ENCODE results near the gene MXD3.
"Not testable (repeated sequence)": the region's sequence is repeated elsewhere in the genome, so short reads cannot be mapped to it uniquely, and the experiment has no call there.

MXD3 gene

DNA sequence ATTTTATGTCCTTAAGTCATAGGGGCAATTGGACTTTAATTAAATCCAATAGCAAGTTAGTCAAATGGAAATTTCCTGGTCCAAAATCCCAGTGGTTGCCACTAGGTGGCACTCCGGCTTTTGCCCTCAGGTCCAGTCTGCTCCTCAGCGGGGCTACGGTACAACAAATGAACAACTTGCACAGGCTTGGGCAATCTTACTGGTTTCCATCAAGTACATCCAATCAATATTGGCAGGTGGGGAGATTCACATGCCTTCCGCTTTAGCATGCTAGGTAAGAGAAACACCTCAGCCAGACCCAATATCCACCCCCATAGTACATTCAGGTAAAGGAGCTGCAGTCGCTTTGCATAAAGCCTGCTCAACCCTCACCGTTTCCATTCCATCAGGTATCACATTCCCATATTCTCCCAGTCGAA is 6.3 kb upstream of the MXD3 start:
- DNase-seq, result peak; percentile 82

DNA sequence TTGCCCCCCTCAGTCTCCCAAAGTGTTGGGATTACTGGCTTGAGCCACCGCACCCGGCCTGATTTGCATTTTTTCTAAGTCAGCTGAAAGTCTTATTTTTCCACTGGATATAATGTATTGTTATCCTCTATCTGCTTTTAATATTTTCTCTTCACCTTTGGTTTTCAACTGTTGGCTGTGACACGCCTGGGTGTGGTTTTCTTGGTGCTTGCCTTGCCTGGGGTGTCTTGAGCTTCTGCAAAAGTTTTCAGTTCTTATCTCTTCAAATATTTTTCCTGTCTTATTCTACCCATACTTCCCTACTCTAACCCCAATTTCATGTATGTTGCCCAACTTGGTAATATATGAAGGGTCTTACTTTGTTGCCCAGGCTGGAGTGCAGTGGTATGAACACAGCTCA is 4.3 kb upstream of the MXD3 start:
- DNase-seq, result no peak

DNA sequence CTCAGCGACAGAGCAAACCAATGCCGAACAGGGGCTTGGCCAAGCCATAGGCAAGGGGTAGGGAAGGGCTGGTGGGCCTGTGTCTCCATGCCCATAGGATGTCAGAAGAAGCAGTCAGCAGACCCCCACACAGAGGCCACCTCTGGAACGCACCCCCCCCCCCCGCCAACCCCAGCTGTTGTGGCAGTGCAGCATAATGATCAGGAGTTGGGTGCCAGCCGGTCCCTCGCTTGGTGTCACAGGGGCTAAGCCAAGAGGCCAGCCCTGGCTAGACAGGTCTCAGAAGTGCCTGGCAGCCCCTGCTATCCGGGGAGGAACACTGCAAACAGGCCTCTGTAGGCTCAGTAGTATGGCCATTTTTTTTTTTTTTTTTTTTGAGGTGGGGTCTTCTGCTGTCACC is 3.7 kb upstream of the MXD3 start:
- no peak for DNase-seq

DNA sequence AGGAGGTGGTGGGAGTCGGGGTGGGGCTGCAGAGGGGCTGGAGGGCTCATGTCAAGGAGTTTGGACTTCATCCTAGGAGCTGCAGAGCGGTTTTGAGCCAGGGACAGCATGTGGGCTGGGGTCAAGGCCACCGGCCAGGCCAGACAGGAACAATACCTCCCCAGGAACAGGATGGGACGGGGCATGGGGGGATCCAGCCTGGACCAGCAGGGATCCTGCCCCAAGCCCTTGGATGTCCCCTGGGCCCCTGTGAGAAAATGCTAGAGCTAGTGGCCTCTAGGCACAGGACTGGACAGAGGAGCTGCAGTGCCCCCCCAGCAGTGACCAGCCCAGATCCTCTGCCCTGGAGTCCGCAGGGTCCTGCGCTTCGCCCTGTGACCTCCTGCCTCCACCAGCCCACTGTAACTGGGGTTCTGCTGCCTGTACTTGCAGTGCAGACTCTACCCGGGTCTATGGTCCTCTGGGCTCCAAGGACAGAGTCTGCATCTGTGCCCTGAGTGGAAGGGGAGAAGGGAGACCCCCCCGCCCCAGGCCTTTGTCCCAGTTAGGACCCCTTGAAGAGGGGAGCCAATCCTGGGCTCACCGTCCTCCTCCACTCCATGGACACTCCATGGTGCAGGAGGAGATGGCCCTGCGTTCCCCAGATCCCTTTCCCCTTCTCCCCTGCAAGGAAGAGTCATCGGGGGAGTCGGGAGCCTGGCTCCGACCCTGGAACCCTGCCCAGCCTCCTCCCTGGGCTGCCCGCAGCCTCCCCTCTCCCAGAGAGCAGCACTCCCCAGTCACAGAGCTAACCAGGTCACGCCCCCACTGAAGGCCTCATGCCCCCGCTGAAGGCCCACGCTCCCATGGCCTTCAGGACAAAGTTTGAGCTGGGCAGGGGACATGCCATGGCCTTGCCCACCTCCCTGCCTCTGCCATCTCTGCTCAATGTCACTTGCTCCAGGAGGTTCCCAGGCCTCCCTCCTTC is 3.0 kb upstream of the MXD3 start:
- DNase-seq, result no peak

DNA sequence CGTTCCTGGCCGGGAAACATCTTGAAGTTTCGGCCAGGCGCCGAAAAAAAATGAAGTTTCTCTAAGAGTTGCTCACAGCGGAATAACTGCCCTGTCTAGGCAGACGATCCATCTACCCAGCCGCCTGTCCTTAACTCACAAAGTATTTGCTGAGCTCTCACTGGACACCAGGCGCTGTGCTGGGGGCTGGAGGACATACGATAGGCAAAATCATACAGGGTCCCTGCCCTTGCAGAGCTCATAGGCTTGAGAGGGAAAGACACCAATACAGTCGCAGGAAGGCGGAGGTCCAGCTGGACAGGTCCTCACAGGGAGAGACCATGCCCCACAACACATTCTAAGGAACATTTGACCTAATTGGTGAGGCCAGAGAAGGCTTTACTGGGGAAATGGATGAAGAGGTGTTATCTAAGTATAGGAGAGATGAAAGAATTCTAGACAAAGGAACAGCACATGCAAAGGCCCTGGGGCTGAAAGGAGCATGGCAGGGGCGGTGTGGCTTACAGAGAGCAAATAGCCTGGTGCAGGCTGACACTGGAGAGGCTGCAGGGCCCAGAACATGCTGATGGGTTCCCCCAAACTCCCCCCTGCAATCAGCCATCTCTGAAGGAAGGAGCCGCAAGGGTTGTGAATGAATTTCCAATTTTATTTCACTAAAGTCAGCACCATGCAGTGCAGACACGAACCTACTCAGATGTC is 2.0 kb upstream of the MXD3 start:
- DNase-seq, result no peak

DNA sequence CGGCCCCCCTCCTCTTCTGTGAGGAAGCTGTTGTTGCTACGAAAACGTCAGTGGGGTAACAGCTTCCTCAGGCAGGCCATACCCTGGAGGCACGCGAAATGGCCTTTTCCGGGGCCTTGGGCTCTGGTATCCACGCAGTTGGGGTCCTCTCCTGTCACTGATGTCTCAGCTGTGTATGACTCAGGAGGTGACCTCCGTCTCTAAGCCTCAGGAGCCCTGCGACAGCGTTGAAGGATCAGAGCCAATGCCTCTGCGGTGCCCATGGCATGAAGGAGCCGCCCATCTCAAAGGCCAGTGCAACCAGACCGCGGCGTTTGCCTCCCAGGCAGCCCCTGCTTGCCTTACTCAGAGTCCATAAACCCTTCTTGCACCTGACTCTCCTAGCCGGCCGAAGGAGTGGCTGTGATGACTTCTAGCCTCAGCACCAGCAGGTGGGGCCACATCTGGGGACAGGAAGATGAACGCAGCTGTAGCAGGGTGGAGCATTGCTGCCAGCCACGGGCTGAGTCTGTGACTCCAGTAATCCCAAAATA is 1.0 kb upstream of the MXD3 start:
- no peak for DNase-seq

DNA sequence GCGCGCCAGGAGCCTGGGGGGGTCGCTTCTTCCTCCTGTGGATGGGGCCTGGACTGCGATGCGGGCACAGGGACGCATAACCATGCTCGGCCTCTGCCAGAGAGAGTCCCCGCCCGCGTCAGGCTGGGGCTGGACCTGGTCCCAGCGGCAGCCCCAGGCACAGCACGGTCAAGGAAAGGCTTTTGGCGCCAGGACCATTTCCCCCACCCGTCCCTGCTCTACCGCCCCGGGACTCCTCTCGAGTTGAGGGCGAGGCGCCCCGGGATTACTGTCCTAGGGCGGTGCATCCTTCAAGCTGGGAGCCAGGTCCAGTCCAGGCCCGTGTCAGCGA is 341 bp downstream of the MXD3 start:
- no peak for DNase-seq

DNA sequence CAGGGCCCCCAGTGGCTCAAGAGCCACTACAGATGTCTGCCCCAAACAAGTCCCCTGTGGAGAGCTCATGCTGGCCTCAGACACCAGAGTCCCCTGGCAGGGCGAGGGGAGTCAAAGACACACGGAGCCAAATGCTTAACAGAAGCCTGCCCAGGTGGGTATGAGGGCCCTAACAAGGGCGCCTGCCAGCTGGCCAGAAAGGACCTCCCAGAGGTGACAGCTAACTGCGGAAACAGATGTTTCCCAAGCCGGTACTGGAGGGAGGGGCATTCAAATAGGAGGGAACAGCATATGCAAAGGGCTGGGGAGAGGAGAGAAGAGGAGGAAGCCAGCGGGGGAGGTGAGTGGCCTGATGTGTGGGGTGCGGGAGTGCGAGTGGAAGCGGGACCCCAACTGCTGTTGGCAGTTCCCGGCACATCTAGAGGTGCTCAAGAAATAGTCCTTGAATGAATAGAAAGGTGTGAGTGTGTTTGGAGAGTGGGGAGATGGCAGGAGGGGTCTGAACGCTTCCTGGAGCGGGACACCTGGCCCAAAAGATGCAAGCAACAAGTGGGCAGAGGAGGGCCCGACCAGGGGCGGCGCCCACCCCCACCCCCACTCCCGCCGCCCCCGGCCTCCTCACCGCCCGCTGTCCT is 824 bp downstream of the MXD3 start:
- DNase-seq, result no peak

DNA sequence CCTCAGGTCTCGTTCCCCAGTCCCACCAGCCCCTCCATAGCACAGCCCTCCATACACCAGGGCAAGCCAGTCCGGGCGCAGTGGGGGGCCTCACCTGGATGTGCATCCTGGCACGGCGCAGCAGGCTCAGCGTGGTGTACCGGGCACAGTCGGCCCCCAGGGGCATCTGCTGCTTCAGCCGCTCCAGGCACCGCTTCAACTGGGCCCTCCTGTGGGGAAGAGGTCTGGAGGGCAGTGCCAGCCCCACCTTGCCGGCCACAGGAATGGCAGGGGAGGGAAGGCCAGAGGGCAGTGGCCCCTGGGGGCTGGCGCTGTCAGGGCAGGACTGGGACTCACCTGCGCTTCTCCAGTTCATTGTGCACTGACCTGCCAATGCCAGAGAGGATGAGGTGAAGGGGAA is 1.4 kb downstream of the MXD3 start:
- DNase-seq, result no peak

DNA sequence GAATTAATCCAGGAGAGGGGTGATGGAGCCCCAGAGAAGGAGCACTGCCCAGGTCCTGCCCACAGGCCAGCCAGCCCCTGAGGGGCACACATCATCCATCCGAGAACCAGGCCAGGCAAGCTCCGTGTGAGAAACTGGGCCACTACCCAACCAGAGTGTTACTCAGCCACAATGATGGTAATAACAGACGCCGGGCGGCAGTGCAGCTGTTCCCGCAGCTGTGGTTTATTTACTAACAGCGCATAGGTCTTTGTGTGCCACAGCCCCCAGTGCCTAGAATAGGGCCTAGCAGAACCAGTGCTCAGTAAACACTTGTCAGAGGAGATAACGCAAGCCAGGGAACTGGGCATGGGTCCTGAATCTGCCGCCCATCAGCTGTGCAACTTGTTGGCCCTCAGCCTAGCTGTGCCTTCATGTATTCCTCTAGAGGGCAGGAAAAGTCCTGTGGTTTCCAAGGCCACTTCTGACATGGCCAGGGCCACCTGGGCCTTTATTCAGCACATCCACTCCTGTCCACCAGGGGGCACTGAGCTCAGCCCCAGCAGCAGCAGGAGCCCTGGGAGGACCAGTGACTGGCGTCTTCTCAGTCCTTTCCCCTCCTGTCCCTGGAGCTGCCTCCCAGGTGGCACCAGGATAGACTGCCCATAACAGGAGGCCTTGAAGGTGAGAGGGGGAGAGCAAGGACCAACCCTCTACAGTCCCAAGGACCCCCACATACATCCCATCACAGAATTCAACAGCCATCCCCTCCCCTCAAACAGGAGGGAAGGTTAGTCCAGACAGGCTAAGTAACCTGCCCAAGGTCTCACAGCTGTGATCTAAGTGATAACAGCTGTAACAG is 2.1 kb downstream of the MXD3 start:
- DNase-seq, result peak; percentile 78

DNA sequence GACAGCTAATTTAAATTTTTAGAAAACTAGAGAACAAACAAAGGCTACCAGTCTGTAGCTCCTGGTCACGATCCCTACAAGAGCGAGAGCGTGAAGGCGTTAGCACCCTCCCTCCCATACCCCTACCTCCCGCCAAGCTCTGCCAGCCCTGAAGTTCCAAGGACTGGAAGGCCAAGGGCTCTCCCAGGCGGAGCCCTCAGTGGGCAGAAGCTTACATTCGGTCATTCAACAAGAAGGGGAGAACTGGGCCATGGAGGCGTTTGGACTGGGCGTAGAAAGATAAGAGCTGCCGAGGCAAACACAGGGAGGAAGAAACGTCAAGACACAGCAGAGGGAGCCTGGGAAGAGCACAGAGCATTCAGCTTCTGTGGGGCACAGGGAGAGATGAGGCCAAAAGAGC is 3.0 kb downstream of the MXD3 start:
- no peak for DNase-seq

DNA sequence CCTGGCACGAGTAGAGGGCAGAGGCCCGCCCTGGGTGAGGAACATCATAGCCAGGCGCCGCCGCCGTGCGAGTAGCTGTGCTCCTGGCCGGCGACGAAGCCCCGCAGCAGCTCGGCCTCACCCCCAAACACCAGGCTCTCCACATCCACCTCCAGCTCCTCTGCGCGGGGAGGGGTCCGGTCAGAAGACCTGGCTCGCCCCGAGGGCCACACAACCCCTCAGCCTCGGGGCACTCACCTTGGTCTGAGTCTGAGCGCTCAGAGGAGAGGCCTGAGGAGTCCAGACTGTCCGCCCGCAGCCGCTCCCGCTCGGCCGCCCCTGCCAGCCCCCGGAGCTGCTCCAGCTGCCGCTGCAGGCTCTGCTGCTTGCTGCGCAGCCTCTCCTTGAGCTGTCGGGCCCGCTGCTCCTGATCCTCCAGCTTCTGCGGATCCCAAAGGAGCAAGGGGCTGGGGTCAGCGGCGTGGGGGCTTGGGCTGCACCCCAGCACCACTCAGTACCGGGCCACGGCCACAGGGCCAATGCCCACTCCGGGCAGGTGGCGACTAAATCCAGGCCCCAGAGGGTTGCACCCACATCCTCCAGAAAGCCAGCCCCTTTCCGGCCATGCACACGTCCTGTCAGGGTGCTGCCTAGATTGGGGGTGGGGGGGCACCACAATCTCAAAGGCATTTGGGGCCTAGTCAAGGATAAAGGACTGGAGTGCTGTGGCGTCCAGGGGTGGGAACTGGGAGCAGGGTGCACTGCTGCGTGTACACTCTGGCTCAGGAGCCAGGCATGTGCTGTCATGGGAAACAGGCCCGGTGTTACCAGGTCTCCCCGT is 3.9 kb downstream of the MXD3 start:
- DNase-seq, result no peak

DNA sequence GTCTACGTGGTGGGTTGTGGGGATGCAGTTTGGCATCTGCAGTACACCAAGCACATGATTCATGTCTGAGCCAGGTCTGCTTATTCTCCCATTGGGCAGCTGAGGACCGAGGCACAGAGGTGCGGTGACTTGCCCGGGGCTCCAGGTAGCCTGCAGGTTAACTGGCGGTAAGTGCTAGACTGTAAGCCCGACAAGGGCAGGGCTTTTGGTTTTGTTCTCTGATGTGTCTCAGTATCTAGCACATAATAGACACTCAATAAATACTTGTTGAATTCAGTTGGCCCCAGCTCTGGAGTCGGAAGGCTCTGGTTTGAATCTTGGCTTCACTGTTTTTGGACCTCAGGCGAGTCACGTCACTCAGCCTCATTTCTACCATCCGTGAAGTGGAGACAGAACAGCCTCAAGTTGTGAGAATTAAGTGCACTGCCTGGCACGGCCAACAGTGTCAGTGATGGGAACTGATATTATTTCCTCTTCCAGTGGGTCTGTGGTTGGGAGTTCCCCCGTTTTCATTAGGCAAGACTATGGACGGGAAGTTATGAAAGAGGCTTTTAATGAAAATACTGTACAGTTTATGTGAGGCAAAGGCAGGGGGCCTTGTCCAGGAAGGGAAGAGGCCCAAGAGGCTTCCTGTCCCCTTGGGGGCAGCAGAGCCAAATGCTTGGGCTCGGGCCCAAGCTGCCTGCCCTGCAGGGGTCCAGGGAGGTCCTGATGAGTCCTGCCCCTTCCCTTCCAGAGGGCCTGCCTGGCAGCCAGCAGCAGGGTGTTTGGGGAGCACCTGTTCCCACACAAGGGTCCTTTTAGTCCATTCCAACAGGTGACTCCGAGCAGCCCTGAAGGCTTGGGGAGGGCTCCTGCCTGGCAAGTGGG is 4.8 kb downstream of the MXD3 start:
- DNase-seq, result peak; percentile 49

DNA sequence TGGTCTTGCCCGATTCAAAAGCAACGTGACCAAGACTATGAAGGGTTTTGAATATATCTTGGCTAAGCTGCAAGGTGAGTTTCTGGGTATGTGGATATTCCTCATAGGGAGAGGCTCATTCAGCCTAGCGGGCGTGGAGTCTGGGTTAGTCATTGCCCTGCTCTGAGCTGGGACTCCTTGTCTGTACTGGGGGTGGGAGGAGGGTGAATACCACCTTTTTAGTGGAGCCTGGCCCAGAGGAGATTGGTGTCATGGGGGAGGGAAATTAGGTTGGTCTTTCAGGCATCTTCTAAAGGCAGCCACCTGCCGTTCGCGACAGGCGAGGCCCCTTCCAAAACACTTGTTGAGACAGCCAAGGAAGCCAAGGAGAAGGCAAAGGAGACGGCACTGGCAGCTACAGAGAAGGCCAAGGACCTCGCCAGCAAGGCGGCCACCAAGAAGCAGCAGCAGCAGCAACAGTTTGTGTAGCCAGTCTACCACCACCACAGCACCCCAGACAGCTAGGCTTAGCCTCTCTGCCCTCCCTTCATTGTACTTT is 5.5 kb downstream of the MXD3 start:
- DNase-seq, result not testable (repeated sequence)

DNA sequence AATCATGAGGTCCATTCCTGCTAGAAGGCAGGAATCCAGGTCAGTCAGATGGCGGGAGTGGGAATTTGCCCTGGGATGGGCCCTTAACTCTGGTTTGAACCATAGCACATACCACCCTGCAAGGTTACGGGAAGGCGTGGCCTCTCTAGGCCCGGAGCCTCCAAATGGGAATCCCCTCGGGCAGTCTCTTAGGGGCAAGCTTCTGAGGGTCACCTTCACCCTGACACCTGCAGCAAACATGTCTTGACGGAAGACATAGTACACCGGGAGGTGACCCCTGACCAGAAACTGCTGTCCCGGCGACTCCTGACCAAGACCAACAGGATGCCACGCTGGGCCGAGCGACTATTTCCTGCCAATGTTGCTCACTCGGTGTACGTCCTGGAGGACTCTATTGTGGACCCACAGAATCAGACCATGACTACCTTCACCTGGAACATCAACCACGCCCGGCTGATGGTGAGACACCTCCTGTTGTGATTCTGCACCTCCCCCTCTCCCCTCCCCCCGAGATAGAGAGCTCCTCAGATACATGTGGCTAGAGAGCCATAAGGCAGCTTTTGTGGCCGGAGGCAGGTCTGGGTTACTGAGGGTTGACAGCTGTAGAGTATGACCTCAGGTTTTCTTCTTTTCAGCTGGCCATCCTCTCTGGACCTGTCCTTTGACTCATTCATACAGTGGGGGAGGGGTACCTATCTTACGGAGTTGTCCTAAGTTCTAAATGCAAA is 7.1 kb downstream of the MXD3 start:
- DNase-seq, result no peak

DNA sequence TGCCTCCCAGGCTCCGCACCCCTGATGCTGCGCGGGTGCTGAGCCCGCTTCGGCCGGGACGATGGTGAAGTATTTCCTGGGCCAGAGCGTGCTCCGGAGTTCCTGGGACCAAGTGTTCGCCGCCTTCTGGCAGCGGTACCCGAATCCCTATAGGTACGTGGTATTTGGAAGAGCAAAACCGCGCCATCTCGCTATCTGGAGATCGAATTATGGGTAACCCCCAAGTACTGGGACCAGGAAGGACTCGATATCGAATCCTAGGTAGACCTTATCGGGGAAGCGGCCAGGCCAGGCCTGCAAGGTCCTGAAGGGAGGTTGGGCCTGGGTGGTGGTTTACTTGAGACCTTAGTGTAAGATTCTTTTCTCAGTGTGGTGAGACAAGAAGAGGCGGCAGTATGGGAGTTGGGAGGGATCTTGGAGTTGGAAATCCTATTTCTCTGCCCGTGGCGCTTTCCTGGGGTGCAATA is 7.7 kb downstream of the MXD3 start:
- DNase-seq, result no peak

DNA sequence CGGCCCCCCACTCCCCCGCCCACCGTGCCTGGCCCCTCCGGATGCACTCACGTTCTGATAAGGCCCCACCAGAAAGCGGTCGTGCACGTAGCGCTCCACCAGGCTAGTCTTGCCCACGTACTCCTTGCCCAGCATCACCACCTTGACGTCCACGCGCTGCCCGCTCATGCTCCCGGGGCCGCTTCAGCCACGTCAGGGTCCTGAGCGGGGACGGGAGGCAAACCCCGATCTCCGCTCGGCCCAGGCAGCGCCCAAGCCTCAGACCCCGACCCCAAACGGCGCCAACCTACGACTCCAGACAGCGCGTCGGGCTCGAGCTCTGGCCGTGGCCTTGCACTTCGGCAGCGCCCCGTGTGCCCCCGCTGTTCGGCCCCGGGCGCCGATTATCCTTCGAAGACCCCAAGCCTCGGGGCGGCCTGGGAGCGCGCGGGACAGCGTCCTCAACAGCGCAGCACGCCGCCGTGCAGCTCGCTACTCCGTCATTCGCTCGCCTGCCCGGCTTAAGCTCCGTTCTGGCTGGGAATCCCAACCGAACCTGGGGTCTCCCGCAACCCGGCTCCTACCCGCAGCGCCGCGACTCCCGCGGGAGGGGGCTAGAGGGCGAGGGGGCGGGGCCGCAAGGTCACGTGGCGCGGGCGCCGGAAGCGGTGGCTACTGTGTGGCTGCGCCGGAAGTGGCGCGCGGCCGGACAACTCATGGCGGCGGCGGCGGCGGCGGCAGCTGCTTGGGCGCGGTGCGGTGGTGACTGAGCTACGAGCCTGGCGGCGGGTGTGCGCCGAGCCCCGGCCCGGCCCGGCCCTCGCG is 8.4 kb downstream of the MXD3 start, which contains the start of the genes PRELID1 and RAB24:
Gene PRELID1, plus strand, starts transcription at position 679 of the 804 bp plus-strand sequence. CDS start 187 bp downstream, outside the sequence.
Gene RAB24, minus strand, starts transcription at position 599 of the 804 bp plus-strand sequence. Its CDS starts 431 bp downstream, at position 168.
- DNase-seq, result peak; percentile 88

DNA sequence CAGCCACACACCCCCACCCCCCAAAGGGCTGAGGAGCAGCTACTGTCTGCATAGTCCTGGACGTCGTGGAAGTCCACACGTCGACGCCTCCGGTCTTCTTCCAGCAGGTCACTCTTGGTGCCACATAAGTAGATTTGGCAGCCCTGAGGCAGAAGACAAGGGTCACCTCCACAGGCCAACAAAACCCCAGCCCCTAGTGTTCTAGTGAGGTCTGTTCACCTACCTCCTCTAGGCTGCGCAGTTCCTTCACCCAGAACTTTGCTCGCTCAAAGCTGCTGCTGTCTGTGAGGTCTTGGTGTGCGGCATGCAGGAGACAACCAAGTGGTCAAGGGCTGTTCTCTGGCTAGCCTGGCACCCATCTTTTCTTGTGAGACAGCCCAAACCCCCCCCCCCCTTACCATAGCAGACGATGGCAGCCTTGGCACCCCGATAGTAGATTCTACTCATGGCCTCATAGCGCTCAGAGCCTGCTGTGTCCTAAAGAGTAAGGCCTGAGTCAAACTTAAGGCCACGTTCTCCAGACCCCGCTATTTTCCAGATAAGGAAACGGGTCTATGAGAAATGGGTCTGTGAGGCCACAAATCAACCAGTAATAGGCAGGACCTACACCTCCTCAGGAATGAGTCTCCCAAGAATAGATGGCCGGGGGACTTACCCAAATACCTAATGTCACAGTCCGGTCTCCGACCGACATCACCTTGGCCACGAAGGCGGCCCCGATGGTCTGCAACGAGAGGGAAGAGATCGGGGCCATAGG is 9.2 kb downstream of the MXD3 start:
- DNase-seq, result no peak

All from CD4-positive, alpha-beta T cell treated with Interleukin-17A for 1 hour (primary cell).